A673 (cell line): Measurements from ENCODE around the gene CDK4. TPM values are rescaled to one million over a fixed set of nuclear protein-coding genes. Genes with fewer than 3 reads are reported as not detected.

Source experiments
- BruUV-seq: library from RNA; stranded (reverse); fragments of 400-500 nt; replicated peaks from 2 replicates; lab custom pipeline; 2021; lab: Mats Ljungman, UMichigan
- CTCF ChIA-PET: fragments of 300-600 bp; sonication (Branson Sonifier 250); formaldehyde crosslinking; loops from one replicate; lab custom pipeline; 2022; ENCODE audit warnings: antibody characterized with exemption; lab: Charles Lee
- POLR2A ChIA-PET: fragments of 300-600 bp; sonication (Branson Sonifier 250); formaldehyde crosslinking; loops from one replicate; lab custom pipeline; 2022; ENCODE audit warnings: antibody characterized with exemption; ENCODE audit not compliant: low non-redundant PET; lab: Charles Lee
- DNase-seq: peaks from one replicate; pipeline ENCODE4 v3.0.0-alpha.2; 2015; ENCODE audit warnings: low spot score
- H3K27ac ChIP-seq: fragments of 200-600 bp; sonication (generic); 2 replicates; pipeline ENCODE4 v1.5.1; 2016; ENCODE audit warnings: mixed run types, low read depth, mild to moderate bottlenecking, mixed read lengths, antibody characterized with exemption, low read length; ENCODE audit not compliant: poor library complexity, severe bottlenecking
- H3K27me3 ChIP-seq: fragments of 200-600 bp; sonication (generic); replicated peaks from 2 replicates; pipeline ENCODE4 v1.6.1; 2017; ENCODE audit warnings: mixed run types, low read depth, mild to moderate bottlenecking, mixed read lengths, antibody characterized with exemption, low read length; ENCODE audit not compliant: insufficient read depth, poor library complexity
- H3K36me3 ChIP-seq: fragments of 200-600 bp; sonication (generic); 2 replicates; pipeline ENCODE4 v1.6.1; 2016; ENCODE audit warnings: mixed run types, mild to moderate bottlenecking, mixed read lengths, antibody characterized with exemption, low read length; ENCODE audit not compliant: insufficient read depth, poor library complexity, severe bottlenecking
- H3K4me1 ChIP-seq: fragments of 200-600 bp; sonication (generic); 2 replicates; pipeline ENCODE4 v1.6.1; 2017; ENCODE audit warnings: mixed run types, mild to moderate bottlenecking, mixed read lengths, antibody characterized with exemption, low read length; ENCODE audit not compliant: insufficient read depth, poor library complexity, severe bottlenecking
- H3K4me3 ChIP-seq: fragments of 200-600 bp; sonication (generic); 2 replicates; pipeline ENCODE4 v1.5.1; 2016; ENCODE audit warnings: low read depth, mixed run types, mild to moderate bottlenecking, mixed read lengths, low read length; ENCODE audit not compliant: poor library complexity, severe bottlenecking
- H3K9me3 ChIP-seq: fragments of 200-600 bp; sonication (generic); 2 replicates; pipeline ENCODE4 v1.6.1; 2016; ENCODE audit warnings: mixed run types, low read depth, mild to moderate bottlenecking, mixed read lengths, antibody characterized with exemption, low read length; ENCODE audit not compliant: poor library complexity, severe bottlenecking
- CTCF ChIP-seq: fragments of 300-800, 200-600 bp; sonication (generic); conservative IDR thresholded peaks from 2 replicates; pipeline ENCODE4 v1.5.1; 2017; ENCODE audit warnings: low read depth, mild to moderate bottlenecking, antibody characterized with exemption, low read length, moderate library complexity, mixed read lengths
- EZH2 ChIP-seq: fragments of 200-600 bp; sonication (generic); IDR thresholded peaks from 2 replicates; pipeline ENCODE4 v1.6.1; 2017; ENCODE audit warnings: borderline replicate concordance, low read depth, mild to moderate bottlenecking, mixed read lengths, antibody characterized with exemption, low read length; ENCODE audit not compliant: poor library complexity, severe bottlenecking
- intact Hi-C: fragments of 100-400 bp; cut with micrococcal nuclease; formaldehyde crosslinking; loops from one replicate; pipeline ENCODE4 v1.10.0; 2022; ENCODE audit not compliant: unreplicated experiment
- total RNA-seq: library from RNA; stranded (reverse); gene quantifications from 2 replicates; pipeline ENCODE4 v1.2.3, GENCODE V29; 2021

The CDK4 gene
- total RNA-seq, 1 experiment from 2014 or later = 247 TPM

- POLR2A ChIA-PET = interaction anchor here (0.6 kb wide), 1 partner anchor 139 kb away, joined by 8 read pairs; the partner anchor contains the start of gene B4GALNT1
- BruUV-seq = no TSS peak
- TF ChIP-seq EZH2 = no peak
- no peak for TF ChIP-seq CTCF
- H3K27ac ChIP-seq = peak within 1 kb of the TSS; percentile 95
- peaks cover 6% of the 10 kb centered on the region for H3K36me3 ChIP-seq
- H3K9me3 ChIP-seq = no peaks in the 10 kb centered on the region
- peak; percentile 99 for DNase-seq
- peaks cover 13% of the 10 kb centered on the region for H3K4me1 ChIP-seq
- no peaks in the 10 kb centered on the region for H3K27me3 ChIP-seq
- intact Hi-C loops = no loop called here
- CTCF ChIA-PET = interaction anchor here (0.6 to 0.8 kb wide), 2 partner anchors 11 to 15 kb away, joined by 3 to 4 read pairs; partner anchors contain the start of gene TSFM
- peak within 1 kb of the TSS; percentile 63 for H3K4me3 ChIP-seq
These were observed 19.8 kb upstream of the CDK4 start, which contains the start of gene METTL1 for GRCh38 chr12:57771873-57772428. TSS of gene METTL1 (minus strand) at chr12:57772105. CDS start at chr12:57772083, 22 bp downstream.

- peak overlapping the region; percentile 95 for H3K27ac ChIP-seq
- BruUV-seq = TSS peak; percentile 75
- peak; percentile 98 for DNase-seq
- TF ChIP-seq EZH2 (no peak), CTCF (no peak)
- H3K27me3 ChIP-seq = peaks cover 4% of the 10 kb centered on the region
- H3K4me1 ChIP-seq = peaks cover 18% of the 10 kb centered on the region
- peaks cover 6% of the 10 kb centered on the region for H3K36me3 ChIP-seq
- CTCF ChIA-PET = interaction anchor here (0.6 kb wide), 1 partner anchor 14 kb away, joined by 4 read pairs; no protein-coding TSS in a partner anchor
- intact Hi-C loops = no loop called here
- POLR2A ChIA-PET = interaction anchor here (0.6 kb wide), 1 partner anchor 138 kb away, joined by 8 read pairs; the partner anchor contains the start of gene B4GALNT1
- H3K9me3 ChIP-seq = no peaks in the 10 kb centered on the region
- peak overlapping the region; percentile 63 for H3K4me3 ChIP-seq
These were observed 19.2 kb upstream of the CDK4 start for GRCh38 chr12:57771236-57771872.

- BruUV-seq = no TSS peak
- POLR2A ChIA-PET = no interaction called here
These were observed 18.6 kb upstream of the CDK4 start for GRCh38 chr12:57770734-57771133.

More at GRCh38 chr12:57770734-57771133, 18.6 kb upstream of the CDK4 start:
- Histone ChIP-seq H3K4me3 (no peak overlapping the region), H3K4me1 (peaks cover 25% of the 10 kb centered on the region), H3K36me3 (peaks cover 6% of the 10 kb centered on the region), H3K27ac (no peak overlapping the region), H3K27me3 (peaks cover 10% of the 10 kb centered on the region), H3K9me3 (no peaks in the 10 kb centered on the region)
- intact Hi-C loops = no loop called here
- CTCF ChIA-PET = no interaction called here
- DNase-seq = no peak
- TF ChIP-seq EZH2 (no peak), CTCF (no peak)
